Glomerular visceral epithelial cell (primary cell): ENCODE measurements around the gene ZNF280A.
"Not testable (repeated sequence)": the region's sequence is repeated elsewhere in the genome, so short reads cannot be mapped to it uniquely, and the experiment has no call there.

ENCODE experiments used
- DNase-seq: peaks from one replicate; pipeline ENCODE4 v3.0.0-alpha.2; 2016; ENCODE audit errors: extremely low spot score

ZNF280A gene

DNA sequence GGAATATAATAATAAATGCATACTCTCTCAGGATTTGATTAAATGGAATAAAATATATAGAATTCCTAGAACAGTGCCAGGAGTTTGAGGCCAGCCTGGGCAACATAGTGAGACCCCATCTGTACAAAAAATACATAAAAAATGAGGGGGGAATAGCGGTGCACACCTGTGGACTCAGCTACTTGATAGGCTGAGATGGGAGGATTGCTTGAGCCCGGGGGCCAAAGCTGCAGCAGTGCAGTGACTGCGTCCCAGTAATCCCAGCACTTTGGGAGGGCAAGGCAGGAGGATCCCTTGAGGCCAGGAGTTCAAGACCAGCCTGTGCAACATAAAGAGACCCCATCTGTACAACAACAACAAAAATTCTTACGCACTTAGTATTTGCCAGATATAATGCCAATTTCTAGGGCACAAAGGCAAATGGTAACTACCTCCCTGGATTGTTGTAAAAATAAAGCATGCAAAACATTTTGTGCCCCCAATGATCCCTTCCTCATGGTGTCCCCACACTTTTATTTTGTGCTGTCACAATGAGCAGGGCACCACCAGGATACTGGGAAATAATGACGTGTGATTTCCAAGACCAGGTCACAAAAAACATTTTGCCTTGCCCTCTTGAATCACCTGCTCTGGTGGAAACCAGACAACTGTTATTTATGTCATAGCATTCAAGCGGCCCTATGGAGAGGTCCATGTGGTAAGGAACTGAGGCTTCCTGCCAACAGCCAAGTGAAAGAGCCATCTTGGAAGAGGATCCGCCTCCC is 18.3 kb upstream of the ZNF280A start:
- DNase-seq, result no peak

GRCh38 chr22:22536916-22537315 is 16.8 kb upstream of the ZNF280A start:
- DNase-seq, result no peak

DNA sequence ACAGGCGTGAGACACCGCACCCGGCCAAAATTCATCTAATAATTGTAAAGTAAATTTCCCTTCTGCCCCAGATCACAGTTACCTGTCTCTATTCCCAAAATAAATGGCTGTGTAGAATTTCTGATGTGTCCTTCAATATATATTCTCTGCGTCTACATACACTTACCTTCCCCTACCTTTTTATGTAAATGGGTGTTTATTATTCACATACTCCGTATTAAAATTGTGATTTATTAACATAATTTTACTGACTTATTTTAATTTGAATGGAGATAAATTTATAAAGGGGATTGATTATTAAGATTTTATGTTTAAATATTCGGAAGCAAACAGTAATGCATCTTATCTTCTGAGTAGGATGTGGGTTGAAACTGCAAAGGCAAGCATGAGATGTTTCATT is 16.4 kb upstream of the ZNF280A start:
- no peak for DNase-seq

DNA sequence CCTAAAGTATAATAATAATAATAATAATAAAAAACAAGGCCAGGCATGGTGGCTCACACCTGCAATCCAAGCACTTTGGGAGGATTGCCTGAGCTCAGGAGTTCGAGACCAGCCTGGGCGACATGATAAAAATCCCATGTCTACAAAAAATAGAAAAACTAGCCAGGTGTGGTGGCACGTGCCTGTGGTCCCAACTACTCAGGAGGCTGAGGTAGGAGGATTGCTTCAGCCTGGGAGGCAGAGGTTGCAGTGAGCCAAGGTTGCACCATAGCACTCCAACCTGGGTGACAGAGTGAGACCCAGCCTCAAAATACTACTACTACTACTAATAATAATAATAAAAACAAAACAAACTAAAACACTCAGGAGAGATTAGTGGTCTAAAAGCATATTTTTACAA is 15.6 kb upstream of the ZNF280A start:
- no peak for DNase-seq

DNA sequence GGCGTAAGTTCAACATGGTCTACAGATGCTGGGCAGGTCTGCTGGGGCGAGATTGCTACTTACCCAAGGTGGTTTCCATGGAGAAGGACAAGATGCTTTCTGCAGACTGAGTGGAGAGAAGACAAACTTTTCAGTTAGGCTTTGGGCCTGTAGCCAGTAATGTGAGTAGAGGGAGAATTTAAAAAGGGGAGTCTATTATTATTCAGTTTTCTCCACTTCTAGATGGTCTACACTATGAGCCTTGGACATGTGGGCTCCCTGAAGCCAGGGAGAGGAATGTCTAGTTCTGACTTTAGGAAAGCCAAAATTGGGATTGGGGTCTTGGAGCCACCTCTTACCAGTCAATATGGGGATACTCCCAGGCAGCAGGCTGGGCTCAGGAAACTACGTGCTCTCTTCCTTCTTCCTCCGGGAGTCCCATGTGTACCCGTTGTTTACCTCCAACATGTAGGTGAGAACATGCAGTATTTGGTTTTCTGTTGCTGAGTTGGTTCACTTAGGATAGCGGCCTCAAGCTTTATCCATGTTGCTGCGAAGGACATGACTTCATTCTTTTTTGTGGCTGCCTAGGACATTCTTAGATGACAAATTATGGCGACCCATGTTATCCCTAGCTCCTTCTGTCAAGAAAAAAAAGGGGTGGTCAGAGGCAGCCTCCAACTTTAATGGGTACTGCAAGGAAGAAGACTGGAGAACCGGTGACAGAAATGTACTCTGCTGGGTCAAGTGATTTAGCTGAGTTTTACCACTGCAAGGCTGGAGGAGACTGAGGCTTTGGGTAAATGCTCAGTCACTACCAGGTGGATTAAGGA is 14.7 kb upstream of the ZNF280A start:
- no peak for DNase-seq

DNA sequence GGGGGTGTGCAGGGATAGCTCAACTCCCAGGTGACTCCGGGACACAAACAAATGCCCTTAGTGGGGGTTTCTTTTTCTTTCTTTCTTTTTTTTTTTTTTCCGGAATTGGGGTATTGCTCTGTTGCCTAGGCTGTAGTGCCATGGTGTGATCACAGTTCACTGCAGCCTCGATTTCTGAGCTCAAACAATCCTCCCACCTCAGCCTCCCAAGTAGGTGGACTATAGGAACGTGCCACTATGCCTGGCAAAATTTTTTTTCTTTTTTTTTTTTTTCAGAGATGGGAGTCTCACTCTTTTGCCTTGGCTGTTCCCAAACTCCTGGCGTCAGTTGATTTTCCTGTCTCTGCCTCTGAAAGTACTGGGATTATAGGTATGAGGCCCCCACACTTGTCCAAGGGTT is 13.8 kb upstream of the ZNF280A start:
- DNase-seq, result no peak

- DNase-seq, result no peak
These were observed 13.3 kb upstream of the ZNF280A start for GRCh38 chr22:22533417-22533816.

- DNase-seq, result not testable (repeated sequence)
These were observed 12.5 kb upstream of the ZNF280A start for GRCh38 chr22:22532547-22533071.

- no peak for DNase-seq
These were observed 11.9 kb upstream of the ZNF280A start for GRCh38 chr22:22531770-22532546.

DNA sequence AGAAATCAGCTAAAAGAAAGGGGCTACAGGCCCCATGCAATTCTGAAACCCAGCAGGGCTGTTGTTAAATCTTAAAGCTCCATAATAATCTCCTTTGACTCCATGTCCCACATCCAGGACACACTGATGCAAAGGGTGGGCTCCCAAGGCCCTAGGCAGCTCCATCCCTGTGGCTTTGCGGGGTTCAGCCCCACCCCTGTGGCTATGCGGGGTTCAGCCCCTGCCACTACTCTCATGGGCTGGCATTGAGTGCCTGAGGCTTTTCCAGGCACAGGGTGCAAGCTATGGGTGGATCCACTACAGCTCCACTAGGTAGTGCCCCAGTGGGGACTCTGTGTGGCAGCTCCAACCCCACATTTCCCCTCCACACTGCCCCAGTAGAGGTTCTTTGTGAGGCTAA is 8.7 kb upstream of the ZNF280A start:
- no peak for DNase-seq

- DNase-seq, result no peak
These were observed 7.2 kb upstream of the ZNF280A start for GRCh38 chr22:22527312-22527711.

DNA sequence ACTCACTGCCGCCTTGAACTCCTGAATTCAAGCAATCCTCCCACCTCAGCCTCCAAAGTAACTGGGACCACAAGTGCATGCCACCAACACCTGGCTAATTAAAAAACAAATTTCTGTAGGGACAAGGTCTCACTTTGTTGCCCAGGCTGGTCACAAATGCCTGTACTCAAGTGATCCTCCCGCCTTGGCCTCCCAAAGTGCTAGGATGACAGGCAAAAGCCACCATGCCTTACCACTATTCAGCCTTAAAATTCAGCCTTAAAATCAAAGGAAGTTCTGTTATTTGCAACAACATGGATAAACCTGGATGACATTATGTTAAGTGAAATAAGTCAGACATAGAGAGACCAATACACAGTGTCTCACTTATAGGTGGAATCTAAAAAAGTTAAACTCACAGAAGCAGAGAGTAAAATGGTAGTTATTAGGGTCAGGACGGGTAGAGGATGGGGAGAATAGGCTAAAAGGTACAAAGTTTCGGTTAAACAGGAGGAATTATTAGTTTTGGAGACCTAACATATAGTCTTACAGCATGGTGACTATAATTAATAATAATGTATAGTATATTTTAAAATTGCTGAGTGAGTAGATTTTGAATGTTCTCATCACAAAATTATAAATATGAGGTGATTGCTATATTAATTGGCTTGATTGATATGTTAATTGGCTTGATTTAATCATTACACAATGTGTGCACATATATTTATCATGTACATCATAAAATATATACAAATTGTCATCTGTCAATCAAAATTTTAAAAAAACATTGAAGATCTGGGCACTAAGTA is 6.2 kb upstream of the ZNF280A start:
- no peak for DNase-seq

GRCh38 chr22:22523494-22523893 is 3.4 kb upstream of the ZNF280A start:
- no peak for DNase-seq

DNA sequence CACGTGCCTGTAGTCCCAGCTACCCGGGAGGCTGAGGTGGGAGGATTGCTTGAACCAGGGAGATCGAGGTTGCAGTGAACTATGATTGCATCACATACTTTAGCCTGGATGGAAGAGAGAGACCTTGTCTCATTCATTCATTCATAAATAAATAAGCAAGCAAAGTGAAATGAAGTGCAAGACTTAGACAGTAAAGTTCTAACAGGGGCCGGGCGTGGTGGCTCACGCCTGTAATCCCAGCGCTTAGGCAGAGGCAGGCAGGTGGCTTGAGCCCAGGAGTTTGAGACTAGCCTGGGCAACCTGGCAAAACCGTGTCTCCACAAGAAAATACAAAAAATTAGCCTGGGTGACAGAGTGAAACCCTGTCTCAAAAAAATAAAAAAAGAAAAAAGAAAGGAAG is 1.6 kb upstream of the ZNF280A start:
- no peak for DNase-seq

- no peak for DNase-seq
These were observed 865 bp upstream of the ZNF280A start for GRCh38 chr22:22520667-22521602.

DNA sequence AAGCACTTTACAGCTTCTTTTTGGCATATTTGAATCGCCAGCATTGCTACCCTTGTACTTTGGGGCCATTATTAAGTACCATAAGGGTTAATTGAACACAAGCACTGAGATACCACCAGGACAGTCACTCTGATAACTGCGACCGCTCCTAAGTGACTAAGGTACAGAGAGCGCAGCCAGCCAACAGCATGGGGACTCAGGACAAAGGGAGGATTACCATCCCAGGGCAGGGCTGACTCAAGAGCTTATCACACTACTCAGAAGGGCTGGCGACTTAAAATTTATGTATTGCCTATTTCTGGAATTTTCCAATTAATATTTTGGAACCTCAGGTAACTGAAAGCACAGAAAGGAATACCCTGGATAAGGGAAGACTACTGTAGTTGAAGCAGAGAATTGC is 479 bp downstream of the ZNF280A start:
- no peak for DNase-seq

DNA sequence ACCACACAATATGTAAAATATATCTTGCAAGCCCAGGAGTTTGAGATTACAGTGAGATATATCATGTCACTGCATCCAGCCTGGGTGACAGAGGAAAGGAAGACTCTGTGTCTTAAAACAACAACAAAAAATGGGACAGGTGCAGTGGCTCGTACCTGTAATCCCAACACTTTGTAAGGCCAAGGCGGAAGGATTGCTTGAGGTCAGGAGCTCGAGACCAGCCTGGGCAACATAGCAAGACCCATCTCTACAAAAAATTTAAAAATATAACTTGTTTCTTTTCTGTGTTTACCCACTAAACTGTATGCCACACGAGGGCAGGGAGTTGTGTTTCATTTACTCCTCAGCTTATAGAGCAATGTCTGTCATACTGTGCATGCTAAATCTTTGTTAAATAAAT is 3.1 kb downstream of the ZNF280A start:
- no peak for DNase-seq

DNA sequence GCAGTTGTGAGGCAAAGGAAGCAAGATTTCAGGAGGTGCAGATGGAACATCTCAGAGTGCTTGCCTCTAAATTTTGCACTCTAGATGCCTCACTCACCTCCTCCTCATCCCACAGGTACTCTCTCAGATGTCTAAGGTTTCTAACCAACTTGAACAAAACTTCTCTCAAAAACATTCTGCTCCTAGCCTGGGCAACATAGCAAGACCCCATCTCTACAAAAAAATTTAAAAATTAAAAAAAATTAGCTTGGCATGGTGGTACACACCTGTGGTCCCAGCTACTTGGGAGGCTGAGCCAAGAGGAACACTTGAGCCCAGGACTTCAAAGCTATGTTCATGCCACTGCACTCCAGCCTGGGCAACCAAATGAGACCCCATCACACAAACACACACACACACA is 4.2 kb downstream of the ZNF280A start:
- DNase-seq, result no peak

DNA sequence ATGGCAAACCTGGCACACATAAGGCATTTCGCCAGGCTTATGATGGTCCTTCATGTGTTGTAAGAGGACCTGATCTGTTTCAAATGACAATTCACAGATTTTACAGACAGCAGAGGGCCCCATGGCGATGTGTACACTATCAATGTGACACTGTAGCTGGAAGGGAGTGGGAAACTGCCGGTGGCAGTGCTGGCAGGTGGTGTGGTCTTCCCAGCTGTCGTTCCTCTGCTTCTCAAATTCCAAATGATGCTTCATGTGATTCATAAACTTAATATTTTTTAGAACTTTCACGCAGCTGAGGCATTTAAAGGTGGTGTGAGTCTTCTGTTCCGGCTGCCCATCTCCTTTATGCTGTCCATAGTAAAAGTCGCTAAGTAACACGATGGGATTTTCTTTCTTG is 5.6 kb downstream of the ZNF280A start:
- not testable (repeated sequence) for DNase-seq

DNA sequence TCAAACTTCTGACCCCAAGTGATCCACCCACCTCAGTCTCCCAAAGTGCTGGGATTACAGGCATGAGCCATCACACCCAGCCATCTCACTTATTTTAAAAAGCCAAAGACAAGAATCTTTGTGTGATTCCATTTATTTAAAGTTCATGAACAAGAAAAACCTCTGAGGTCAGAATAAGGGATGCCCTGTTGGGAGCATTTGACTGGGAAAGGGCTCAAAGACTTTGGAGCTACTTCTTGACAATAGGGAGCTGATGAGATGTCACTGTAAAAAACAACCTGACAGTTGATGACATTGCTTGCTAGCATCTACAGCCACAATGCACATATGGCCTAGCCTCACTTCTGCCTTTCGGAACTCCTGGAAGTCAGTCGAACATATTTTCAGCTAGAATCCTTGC is 6.5 kb downstream of the ZNF280A start:
- no peak for DNase-seq
